A549 (cell line): ENCODE data around the gene PARD3B. TPM values are rescaled to one million over a fixed set of nuclear protein-coding genes. Genes with fewer than 3 reads are reported as not detected.

Experiments
- ATAC-seq, 2 experiments: fragments of 200-7000 bp in 1 of 2; fragments of >200 bp in 1 of 2; cut with Nextera tagmentation in 1 of 2; cut with Tn5 transposase in 1 of 2; 3 replicates each; pipeline versions ENCODE4 v1.8.0 to v1.9.1; 2018 to 2020; ENCODE audit warnings: mild to moderate bottlenecking in 1 of 2, moderate library complexity in 1 of 2
- CTCF ChIA-PET: fragments of 300-600 bp; sonication (Branson Sonifier 250); formaldehyde crosslinking; extraction: SDS; loops from one replicate; lab custom pipeline; 2021; ENCODE audit warnings: antibody characterized with exemption, inconsistent platforms; lab: Yijun Ruan, JAX
- POLR2A ChIA-PET: fragments of 350-600 bp; formaldehyde crosslinking; extraction: SDS; loops from one replicate; lab custom pipeline; 2021; ENCODE audit warnings: antibody characterized with exemption, inconsistent platforms; lab: Yijun Ruan, JAX
- DNase-seq, 2 experiments: peaks; one replicate each; pipeline versions ENCODE4 v3.0.0 to v3.0.0-alpha.2; 2011 to 2016; ENCODE audit warnings: low read depth in 1 of 2, low spot score in 1 of 2
- FAIRE-seq: peaks from 2 replicates; lab custom pipeline; 2011; peaks lifted over from hg19 to GRCh38; lab: Jason Lieb, UNC
- H3K27ac ChIP-seq, 2 experiments: fragments of >200 bp; sonication (Bioruptor Twin); formaldehyde crosslinking; 3 replicates each; pipeline ENCODE4 v1.5.1; 2016 to 2017
- H3K4me1 ChIP-seq: fragments of >200 bp; sonication (Bioruptor Twin); formaldehyde crosslinking; 3 replicates; pipeline ENCODE4 v1.6.1; 2016
- H3K4me2 ChIP-seq: fragments of >200 bp; sonication (Bioruptor Twin); formaldehyde crosslinking; 3 replicates; pipeline ENCODE4 v1.6.1; 2016
- H3K4me3 ChIP-seq: fragments of >200 bp; sonication (Bioruptor Twin); formaldehyde crosslinking; 3 replicates; pipeline ENCODE4 v1.5.1; 2016
- H3K9me3 ChIP-seq: fragments of >200 bp; sonication (Bioruptor Twin); formaldehyde crosslinking; 3 replicates; pipeline ENCODE4 v1.6.1; 2016
- BHLHE40 ChIP-seq: IDR thresholded peaks from 2 replicates; pipeline ENCODE4 v1.6.1; 2012; ENCODE audit warnings: low read depth, low read length, inconsistent platforms
- CHD2 ChIP-seq: fragments of 150-350 bp; IDR thresholded peaks from 2 replicates; pipeline ENCODE4 v1.6.1; 2014; ENCODE audit warnings: low read length; ENCODE audit not compliant: partially characterized antibody
- CHD4 ChIP-seq: fragments of 200-600 bp; sonication (generic); IDR thresholded peaks from 2 replicates; pipeline ENCODE4 v1.6.1; 2016; ENCODE audit warnings: antibody characterized with exemption, mild to moderate bottlenecking, borderline replicate concordance
- CTCF ChIP-seq: fragments of >200 bp; sonication (Bioruptor Twin); formaldehyde crosslinking; IDR thresholded peaks from 3 replicates; pipeline ENCODE4 v1.5.1; 2016
- EHMT2 ChIP-seq: fragments of 200-600 bp; sonication (generic); IDR thresholded peaks from 2 replicates; pipeline ENCODE4 v1.6.1; 2016; ENCODE audit warnings: antibody characterized with exemption, low read depth, mild to moderate bottlenecking, moderate library complexity
- ELK1 ChIP-seq: fragments of 150-350 bp; IDR thresholded peaks from 2 replicates; pipeline ENCODE4 v1.6.1; 2014; ENCODE audit warnings: low read depth, mild to moderate bottlenecking, low read length
- GATA3 ChIP-seq: IDR thresholded peaks from 2 replicates; pipeline ENCODE4 v1.6.1; 2012; ENCODE audit warnings: borderline replicate concordance
- HMGXB4 ChIP-seq: fragments of 250-450 bp; sonication (Bioruptor Pico); IDR thresholded peaks from 2 replicates; pipeline ENCODE4 v1.5.0; 2021; ENCODE audit warnings: mild to moderate bottlenecking, moderate library complexity, borderline replicate concordance
- HOXA7 ChIP-seq: fragments of 250-450 bp; sonication (Bioruptor Pico); IDR thresholded peaks from 2 replicates; pipeline ENCODE4 v1.5.0; 2020; ENCODE audit warnings: mild to moderate bottlenecking, moderate library complexity
- KDM1A ChIP-seq: fragments of 200-600 bp; sonication (generic); IDR thresholded peaks from 2 replicates; pipeline ENCODE4 v1.6.1; 2016; ENCODE audit warnings: low read depth, mild to moderate bottlenecking
- MAFK ChIP-seq: fragments of 450-650 bp; IDR thresholded peaks from 2 replicates; pipeline ENCODE4 v1.6.1; 2014; ENCODE audit not compliant: partially characterized antibody
- MAX ChIP-seq: IDR thresholded peaks from 2 replicates; pipeline ENCODE4 v1.6.1; 2012
- MAZ ChIP-seq: fragments of 150-350 bp; IDR thresholded peaks from 2 replicates; pipeline ENCODE4 v1.6.1; 2014; ENCODE audit warnings: antibody characterized with exemption, low read depth, low read length, borderline replicate concordance
- MYC ChIP-seq: IDR thresholded peaks from 2 replicates; pipeline ENCODE4 v1.6.1; 2012; ENCODE audit warnings: mild to moderate bottlenecking, inconsistent platforms, low read length, improper control_type of control experiment, borderline replicate concordance
- NR3C1 ChIP-seq: fragments of >200 bp; sonication (Bioruptor Twin); formaldehyde crosslinking; IDR thresholded peaks from 3 replicates; pipeline ENCODE4 v1.6.1; 2017
- PHF8 ChIP-seq: fragments of 200-600 bp; sonication (generic); IDR thresholded peaks from 2 replicates; pipeline ENCODE4 v1.6.1; 2016; ENCODE audit warnings: low read depth, mild to moderate bottlenecking, antibody characterized with exemption, moderate library complexity, borderline replicate concordance
- POLR2A ChIP-seq: IDR thresholded peaks from 2 replicates; pipeline ENCODE4 v1.6.1; 2012; ENCODE audit warnings: mild to moderate bottlenecking, low read length
- POLR2AphosphoS2 ChIP-seq: conservative IDR thresholded peaks from 2 replicates; pipeline ENCODE4 v1.6.1; 2012; ENCODE audit warnings: low read length, improper control_type of control experiment, inconsistent platforms
- RAD21 ChIP-seq, 2 experiments: fragments of >200 bp in 1 of 2; sonication (Bioruptor Twin) in 1 of 2; formaldehyde crosslinking in 1 of 2; IDR thresholded peaks in 1 of 2; conservative IDR thresholded peaks in 1 of 2; 2 replicates in 1 of 2; 3 replicates in 1 of 2; pipeline ENCODE4 v1.6.1; 2012 to 2018; ENCODE audit warnings: inconsistent platforms in 1 of 2
- REST ChIP-seq: fragments of 200-600 bp; sonication (generic); IDR thresholded peaks from 2 replicates; pipeline ENCODE4 v1.6.1; 2016; ENCODE audit warnings: antibody characterized with exemption, mild to moderate bottlenecking, moderate library complexity
- RFX5 ChIP-seq: fragments of 450-650 bp; IDR thresholded peaks from 2 replicates; pipeline ENCODE4 v1.7.1; 2014; ENCODE audit warnings: antibody characterized with exemption, mild to moderate bottlenecking, moderate library complexity
- ZC3H11A ChIP-seq: fragments of 450-650 bp; IDR thresholded peaks from 2 replicates; pipeline ENCODE4 v1.6.1; 2014; ENCODE audit warnings: antibody characterized with exemption, mild to moderate bottlenecking
- WGBS: methylation state at CpG from one replicate; pipeline ENCODE4 v1.1.6; 2017; ENCODE audit errors: missing lambda C conversion rate; 5-methylcytosine and 5-hydroxymethylcytosine counted together
- polyA plus RNA-seq, 4 experiments: library from polyadenylated mRNA; depleted of rRNA in 3 of 4; stranded (reverse); fragments of >200 nt; fragmentation: RNase III in 1 of 4; extraction: RNeasy Plus Mini Kit Qiagen cat#74134 plus additional on column Dnase treatment in 1 of 4; gene quantifications; 2 replicates in 3 of 4; 3 replicates in 1 of 4; pipeline ENCODE4 v1.2.3, GENCODE V29; 2011 to 2017
- TF ChIP-seq, protein P1 (sequence below): fragments of >200 bp; sonication (Bioruptor Twin); formaldehyde crosslinking; IDR thresholded peaks from 3 replicates; pipeline ENCODE4 v1.6.1; 2016
- TF ChIP-seq, protein P2 (sequence below): fragments of 250-450 bp; sonication (Bioruptor Pico); IDR thresholded peaks from 2 replicates; pipeline ENCODE4 v1.5.0; 2020; ENCODE audit warnings: low read depth, mild to moderate bottlenecking, moderate library complexity

The PARD3B gene
- polyA plus RNA-seq, 2 of the 4 experiments (the other 2 are of a cell fraction) = 1.2 to 2.4 TPM

DNA sequence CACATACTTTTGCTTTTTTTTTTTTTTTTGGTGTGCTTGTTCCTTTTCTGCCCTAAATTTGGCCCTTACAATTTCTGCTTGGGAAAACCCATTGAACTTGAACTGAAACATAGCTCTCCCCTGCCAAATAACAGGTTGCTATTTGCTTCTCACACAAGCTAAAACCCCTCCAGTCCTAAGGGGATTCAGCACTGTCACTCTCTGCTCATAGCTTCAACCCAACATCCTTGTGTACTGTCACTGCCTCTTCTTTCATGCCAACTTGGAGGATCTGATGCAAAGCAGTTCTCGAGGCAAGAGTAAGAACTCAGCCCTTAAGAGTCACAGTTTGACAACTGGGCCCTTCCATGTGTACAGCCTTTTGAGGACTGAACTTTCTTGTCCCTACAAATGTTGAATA, 1106.4 kb downstream of the PARD3B start:
- Histone ChIP-seq H3K4me2 (no peak overlapping the region), H3K27ac (no peak overlapping the region), H3K4me1 (no peaks in the 10 kb centered on the region), H3K9me3 (no peaks in the 10 kb centered on the region), H3K4me3 (no peak overlapping the region)
- no peak for ATAC-seq
- TF ChIP-seq CTCF (no peak), EHMT2 (no peak), POLR2AphosphoS2 (no peak), MAZ (no peak), RAD21 (conservative IDR thresholded peaks at IDR 0.05 in 1 of 2, IDR thresholded peaks at IDR 0.05 in 1 of 2) (no peak), RFX5 (no peak), BHLHE40 (no peak), KDM1A (no peak), NR3C1 (no peak), HOXA7 (CRISPR knock-in tag) (no peak), CHD2 (no peak), GATA3 (no peak)
- TF ChIP-seq, protein P1, sequence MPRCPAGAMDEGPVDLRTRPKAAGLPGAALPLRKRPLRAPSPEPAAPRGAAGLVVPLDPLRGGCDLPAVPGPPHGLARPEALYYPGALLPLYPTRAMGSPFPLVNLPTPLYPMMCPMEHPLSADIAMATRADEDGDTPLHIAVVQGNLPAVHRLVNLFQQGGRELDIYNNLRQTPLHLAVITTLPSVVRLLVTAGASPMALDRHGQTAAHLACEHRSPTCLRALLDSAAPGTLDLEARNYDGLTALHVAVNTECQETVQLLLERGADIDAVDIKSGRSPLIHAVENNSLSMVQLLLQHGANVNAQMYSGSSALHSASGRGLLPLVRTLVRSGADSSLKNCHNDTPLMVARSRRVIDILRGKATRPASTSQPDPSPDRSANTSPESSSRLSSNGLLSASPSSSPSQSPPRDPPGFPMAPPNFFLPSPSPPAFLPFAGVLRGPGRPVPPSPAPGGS = no peak
- TF ChIP-seq, protein P2, sequence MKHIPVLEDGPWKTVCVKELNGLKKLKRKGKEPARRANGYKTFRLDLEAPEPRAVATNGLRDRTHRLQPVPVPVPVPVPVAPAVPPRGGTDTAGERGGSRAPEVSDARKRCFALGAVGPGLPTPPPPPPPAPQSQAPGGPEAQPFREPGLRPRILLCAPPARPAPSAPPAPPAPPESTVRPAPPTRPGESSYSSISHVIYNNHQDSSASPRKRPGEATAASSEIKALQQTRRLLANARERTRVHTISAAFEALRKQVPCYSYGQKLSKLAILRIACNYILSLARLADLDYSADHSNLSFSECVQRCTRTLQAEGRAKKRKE (CRISPR knock-in tag) = no peak
- WGBS = 0% methylated on average over 1 of the region's 1 CpG
- ChIA-PET CTCF (interaction anchor here (0.6 to 1.5 kb wide), 2 partner anchors 125 to 274 kb away, joined by 3 read pairs; no protein-coding TSS in a partner anchor), POLR2A (no interaction called here)
- FAIRE-seq = no peak
- no peak for DNase-seq

DNA sequence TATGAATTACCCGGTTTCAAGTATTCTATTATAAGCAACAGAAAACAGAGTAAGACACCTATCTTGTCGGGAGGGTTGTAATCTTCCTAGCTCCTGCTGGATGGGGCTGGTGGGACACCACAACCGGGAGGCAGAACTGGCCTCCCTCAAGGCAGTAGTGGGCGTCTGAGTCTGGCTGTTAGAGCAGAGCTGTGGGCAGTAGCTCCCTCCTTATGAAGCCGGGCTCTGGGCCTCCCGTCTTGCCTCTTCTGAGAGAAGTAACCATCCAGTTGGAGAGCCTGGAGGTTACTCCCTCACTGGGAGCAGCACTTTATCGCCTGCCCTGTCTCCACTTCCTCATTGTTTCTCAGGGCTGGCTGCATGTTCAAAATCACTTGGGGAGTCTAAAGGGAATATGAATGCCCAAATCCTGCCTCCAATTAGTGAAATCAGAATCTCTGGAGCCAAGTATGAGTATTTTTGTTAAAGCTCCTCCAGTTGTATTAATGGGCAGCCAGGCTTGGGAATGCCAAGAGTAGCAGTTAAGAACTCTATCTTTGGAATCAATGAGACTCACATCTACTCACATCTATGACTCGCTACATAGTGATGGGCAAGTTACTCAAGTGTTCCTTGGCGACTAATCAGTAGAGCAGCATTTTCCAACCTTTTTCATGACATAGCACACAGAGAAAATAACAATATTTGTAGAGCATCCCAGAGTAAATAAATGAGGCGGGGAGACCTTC, 1109.8 kb downstream of the PARD3B start:
- POLR2A ChIA-PET = no interaction called here
- no peak overlapping the region for H3K4me3 ChIP-seq
- no peak overlapping the region for H3K4me2 ChIP-seq
- no peak overlapping the region for H3K27ac ChIP-seq
- ATAC-seq = 0 out of 6 replicates have a peak, but pooled peaks of 1 of the 2 experiments have one; percentile 16
- H3K9me3 ChIP-seq = no peaks in the 10 kb centered on the region
- CTCF ChIA-PET = interaction anchor here (1.2 to 1.6 kb wide), 2 partner anchors 24 to 293 kb away, joined by 3 read pairs; no protein-coding TSS in a partner anchor
- peaks cover 4% of the 10 kb centered on the region; the same call in 2 of the 3 replicates for H3K4me1 ChIP-seq
- WGBS = 47% methylated on average over 9 of the region's 10 CpGs
- FAIRE-seq = no peak
- no peak for DNase-seq
- TF ChIP-seq REST (no peak), MAFK (no peak), CHD4 (no peak), POLR2A (no peak), ELK1 (no peak), MYC (no peak), KDM1A (no peak), HMGXB4 (CRISPR knock-in tag) (no peak), MAZ (no peak), BHLHE40 (no peak), RFX5 (no peak), MAX (no peak), ZC3H11A (no peak), PHF8 (no peak)
